ENCODE results near the gene SEL1L2.

SEL1L2 gene

DNA sequence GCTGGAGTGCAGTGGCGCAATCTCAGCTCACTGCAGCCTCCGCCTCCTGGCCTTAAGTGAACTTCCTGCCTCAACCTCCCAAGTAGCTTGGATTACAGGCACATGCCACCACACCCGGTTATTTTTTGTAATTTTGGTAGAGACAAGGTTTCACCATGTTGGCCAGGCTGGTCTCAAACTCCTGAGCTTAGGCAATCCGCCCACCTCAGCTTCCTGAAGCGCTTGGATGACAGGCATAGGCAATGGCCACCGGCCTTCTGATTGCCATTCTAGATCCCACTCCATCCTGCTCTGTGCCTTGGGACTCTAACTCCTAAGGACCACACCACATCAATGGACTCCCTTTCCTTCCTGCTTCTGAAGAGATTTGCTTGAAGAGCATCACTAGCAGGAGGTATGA, 60.6 kb downstream of the SEL1L2 start:
- no peak for DNase-seq

GRCh38 chr20:13928901-13929300, 61.5 kb downstream of the SEL1L2 start:
- no peak for DNase-seq

GRCh38 chr20:13927171-13927570, 63.2 kb downstream of the SEL1L2 start:
- no peak for DNase-seq

- no peak for DNase-seq
Measured at GRCh38 chr20:13922241-13922640, 68.2 kb downstream of the SEL1L2 start.

- no peak for DNase-seq
Measured at GRCh38 chr20:13915284-13915683, 75.1 kb downstream of the SEL1L2 start.

GRCh38 chr20:13913572-13913971, 76.8 kb downstream of the SEL1L2 start:
- DNase-seq: no peak

GRCh38 chr20:13913131-13913530, 77.3 kb downstream of the SEL1L2 start:
- DNase-seq: no peak

GRCh38 chr20:13910492-13910891, 79.9 kb downstream of the SEL1L2 start:
- DNase-seq: no peak

DNA sequence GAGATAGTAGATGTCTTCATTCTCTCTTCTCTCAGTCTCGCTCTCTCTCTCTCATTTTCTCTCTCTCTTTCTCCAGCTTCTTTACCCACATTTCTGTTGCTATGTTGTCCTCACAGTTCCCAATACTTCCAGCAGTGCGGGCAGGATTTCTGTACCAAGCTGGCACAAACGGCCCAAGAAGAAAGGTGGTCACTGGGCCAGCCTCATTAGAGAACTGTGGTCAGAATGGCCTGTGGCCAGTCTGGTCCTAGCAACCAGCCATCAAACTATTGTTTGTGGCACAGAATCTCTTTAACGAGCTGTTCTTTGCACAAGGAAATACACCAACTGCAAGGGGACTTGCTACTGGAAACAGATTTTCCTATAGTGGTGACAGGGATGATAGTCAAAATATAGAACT, 81.3 kb downstream of the SEL1L2 start:
- DNase-seq: no peak

DNA sequence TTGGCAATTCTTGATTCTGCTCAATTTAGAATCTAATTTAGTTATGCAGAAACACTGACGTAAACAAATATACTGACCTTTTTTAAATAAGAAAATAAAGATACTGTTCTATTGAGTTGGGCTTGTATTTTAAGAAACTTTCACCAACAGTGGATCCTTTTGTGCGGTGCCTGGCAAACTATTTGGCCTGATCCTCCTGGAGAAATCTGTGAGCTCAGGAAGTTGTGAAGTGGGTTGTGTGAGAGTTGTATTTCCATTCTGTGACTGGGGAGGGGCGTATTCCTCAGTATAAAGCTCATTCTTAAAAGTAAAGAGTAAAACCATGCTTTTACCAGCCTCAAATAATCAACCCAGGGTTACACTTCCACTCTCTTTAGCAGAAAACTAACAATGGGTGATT, 85.6 kb downstream of the SEL1L2 start:
- DNase-seq: no peak

GRCh38 chr20:13900496-13900895, 89.9 kb downstream of the SEL1L2 start:
- DNase-seq: no peak

DNA sequence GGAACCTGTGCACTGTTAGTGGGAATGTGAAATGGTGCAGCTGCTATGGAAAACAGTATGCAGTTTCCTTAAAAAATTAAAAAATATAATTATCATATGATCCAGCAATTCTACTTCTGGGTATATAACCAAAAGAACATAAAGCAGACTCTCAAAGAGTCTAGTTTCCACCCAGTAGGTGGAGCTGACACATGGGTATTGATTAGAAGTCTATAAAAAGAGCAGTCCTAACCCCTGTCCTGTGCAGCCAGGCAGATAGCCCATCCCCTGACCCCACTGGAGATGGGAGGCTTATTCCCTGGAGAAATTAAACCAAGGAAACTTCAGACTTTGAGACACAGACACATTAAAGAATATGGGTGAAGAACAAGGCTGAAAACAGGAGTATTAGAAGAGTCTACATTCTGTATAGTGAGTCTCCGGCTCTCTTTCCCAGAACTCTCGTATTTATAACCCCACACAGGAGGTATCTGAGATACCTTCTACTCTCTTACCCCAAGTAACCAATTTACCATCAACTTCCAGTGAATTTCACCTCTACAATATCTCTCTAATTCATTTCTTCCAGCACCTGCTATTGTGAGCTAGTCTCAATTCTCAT, 92.3 kb downstream of the SEL1L2 start:
- no peak for DNase-seq

DNA sequence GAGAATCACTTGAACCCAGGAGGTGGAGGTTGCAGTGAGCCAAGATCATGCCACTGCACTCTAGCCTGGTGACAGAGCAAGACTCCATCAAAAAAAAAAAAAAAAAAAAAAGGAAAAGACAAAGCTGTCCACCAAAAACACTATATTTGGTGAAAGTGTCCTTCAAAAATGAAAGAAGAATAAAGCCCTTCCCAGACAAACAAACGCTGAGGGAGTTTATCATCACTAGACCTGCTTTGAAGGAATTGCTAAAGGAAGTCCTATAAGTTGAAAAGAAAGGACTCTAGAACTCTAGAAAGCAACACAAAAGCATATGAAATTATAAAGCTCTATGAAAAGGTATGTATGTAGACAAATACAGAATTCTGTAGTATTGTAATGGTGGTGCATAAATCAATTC, 98.8 kb downstream of the SEL1L2 start:
- no peak for DNase-seq

- no peak for DNase-seq
Measured at GRCh38 chr20:13884803-13885202, 105.6 kb downstream of the SEL1L2 start.

DNA sequence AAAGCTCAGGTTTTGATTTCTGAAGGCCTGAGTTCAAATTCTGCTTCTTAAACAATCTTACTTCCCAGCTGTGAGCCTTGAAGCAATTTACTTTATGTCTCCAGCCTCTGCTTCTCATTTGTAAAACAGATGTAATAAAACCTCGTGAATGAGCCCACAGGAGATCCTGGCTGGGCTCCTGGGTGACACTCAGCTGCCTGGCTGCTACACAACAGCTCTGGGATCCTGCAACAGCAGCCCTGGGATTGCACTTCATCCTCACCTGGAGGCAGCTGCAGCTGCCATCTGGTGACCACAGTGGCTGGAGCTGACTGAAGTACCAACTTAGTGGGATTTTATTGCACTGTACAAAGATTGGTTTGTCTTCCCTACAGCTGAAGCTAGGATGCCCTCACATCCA, 107.0 kb downstream of the SEL1L2 start:
- no peak for DNase-seq

- DNase-seq: no peak
Measured at GRCh38 chr20:13878566-13878965, 111.8 kb downstream of the SEL1L2 start.

DNA sequence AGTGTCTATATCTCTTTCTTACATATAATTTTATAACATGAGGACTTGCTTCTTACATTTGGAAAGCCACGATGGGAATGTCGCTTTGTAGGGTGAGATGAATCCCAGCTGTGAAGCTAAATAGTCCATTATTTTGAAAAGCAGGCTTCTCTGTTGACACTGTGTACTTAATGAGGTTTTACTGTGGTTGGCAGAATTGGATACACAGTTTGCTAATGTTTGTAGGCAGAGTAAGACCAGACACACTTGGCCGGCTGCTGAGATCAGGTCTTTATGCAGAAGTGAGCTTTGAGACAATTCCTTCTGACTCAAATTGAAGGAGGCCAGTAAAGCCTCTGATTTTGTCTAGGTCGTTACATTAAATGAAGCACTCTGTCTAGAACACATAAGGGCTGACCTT, 112.6 kb downstream of the SEL1L2 start:
- no peak for DNase-seq

DNA sequence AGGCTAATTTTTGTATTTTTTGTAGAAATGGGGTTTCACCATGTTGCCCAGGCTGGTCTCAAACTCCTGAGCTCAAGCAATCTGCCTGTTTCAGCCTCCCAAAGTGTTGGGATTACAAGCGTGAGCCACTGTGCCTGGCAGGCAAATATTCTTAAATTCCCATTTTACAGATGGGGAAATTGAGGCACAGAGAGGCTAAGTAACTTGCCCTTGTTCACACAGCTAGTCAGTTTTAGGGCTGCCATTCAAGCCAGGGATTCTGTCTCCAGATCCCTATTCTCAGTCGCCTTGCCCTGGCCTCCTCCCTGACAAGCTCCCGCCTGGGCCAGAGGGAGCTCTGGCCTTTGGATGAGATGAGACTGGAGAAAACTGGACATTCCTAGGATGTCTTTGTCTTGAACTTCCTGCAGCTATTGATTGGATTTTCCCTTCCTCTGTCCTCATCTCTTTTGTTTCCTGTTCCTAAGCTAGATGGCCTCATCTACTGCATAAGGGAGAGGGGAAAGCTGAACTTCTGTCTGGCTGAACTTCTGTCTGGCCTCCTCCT, 115.1 kb downstream of the SEL1L2 start:
- DNase-seq: no peak

GRCh38 chr20:13874394-13875157, 115.8 kb downstream of the SEL1L2 start:
- DNase-seq: no peak

DNA sequence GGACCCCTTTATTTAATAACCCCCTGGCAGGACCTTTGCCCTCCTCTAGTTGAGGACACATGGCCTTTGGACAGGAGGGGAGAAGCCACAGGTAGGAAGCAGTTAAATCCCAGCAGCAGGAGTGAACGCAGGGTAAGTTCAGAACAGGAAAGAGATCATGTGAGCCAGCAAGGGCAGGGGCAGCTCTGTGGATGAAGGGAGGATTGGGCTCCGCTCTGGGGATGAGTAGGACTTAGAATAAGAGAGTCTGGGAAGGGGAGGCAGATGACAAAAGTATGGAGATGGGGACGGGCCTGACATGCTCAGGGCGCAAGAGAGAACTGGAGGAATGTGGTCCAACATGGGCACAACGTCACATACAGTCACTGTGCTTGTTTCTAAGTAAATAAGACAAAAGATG, 116.6 kb downstream of the SEL1L2 start:
- no peak for DNase-seq

DNA sequence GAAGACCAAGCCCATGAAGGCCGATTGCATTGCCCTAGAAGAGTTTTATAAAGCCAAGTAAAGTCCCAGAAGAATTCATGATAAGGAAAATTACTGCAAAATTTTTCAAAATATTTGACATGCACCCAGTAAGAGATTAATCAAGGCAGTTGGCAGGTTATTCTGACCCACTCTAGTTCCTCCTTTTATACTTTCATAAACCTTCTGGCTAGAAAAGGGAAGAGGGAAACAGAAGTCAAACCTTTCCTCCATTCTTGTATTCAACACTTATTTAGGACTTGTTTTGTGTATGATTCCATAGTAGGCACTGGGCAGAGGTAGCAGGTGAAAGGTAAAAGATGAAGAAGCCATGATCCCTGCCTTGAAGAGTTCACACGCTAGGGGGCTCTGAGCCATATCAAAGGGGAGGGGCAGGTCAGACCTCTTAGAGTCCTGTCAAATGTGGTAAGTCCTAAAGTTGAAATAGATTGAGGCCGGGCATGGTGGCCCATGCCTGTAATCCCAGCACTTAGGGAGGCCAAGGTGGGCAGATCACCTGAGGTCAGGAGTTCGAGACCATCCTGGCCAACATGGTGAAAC, 120.2 kb downstream of the SEL1L2 start:
- DNase-seq: no peak

DNA sequence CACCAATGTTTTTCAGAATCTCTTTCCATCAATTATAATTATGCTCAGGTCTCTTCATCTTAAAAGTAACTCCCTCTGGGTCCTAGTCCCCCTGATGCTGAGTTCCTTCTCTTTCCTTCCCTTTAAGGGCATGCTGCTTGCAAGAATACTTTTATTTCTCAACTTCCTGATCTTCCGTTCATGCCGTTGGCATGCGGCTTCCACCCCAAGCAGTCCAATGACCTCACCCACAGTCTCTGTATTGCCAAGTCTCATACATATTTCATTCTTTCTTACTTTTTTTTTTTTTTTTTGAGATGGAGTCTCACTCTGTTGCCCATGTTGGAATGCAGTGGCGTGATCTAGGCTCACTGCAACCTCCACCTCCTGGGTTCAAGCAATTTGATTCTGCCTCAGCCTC, 122.1 kb downstream of the SEL1L2 start:
- DNase-seq: no peak

DNA sequence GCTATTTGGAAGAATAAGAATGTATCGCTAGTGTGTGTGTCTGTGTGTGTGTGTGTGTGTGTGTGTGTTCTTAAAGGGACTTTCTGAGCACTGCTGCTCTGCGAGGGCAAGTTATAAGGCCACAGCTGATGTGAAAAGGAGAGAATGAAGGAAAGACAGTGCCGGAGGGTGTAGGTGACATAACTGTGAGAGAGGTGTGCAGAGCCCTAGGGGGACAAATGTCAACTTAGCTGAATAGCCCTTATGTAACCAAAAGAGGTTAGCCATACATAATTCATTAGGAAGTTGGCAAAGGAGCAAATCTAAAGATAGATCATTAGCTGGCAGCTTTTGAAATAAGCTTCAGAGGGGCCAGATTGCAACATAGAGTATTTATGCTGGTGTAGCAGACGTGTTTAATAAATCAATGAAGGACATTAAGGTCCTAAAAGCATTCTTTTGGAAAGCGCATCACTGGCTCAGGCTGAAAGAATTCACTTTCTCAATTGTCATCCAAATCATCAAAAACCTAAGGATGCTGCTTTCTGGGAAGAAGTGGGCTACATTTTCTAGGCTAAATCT, 124.5 kb downstream of the SEL1L2 start:
- DNase-seq: no peak

DNA sequence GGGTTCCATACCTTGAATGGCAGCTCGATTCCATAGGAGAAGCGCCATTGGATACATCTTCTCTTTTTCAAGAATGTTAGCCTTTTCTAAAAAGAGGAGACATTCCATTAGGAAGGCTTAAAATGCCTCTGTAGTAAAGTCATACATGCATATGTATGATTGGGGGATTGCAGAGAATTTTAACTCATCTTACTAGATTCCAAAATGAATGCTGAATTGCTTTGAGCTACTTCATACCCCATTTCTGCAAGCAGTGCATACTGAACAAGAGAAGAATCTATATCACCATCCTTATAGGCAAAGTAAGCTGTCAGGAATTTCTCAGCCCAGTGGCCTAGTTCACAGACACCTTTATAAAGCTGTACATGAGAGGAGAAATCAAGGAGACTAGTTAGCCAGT, 125.3 kb downstream of the SEL1L2 start:
- no peak for DNase-seq

Measured in activated CD8-positive, alpha-beta memory T cell treated with anti-CD3 and anti-CD28 coated beads for 24 hours (primary cell).